Fibroblast of lung (primary cell): Measurements from ENCODE around the gene NR5A1. TPM values are rescaled to one million over a fixed set of nuclear protein-coding genes. Genes with fewer than 3 reads are reported as not detected.

Source experiments
- DNase-seq, 2 donors: peaks; one replicate each; pipeline versions ENCODE4 v3.0.0 to v3.0.0-alpha.2; 2010; ENCODE audit warnings: low read depth in 2 of 2
- H2AFZ ChIP-seq: 2 replicates; pipeline ENCODE4 v1.5.1; 2012; ENCODE audit warnings: low read length, control low read depth, inconsistent platforms
- H3K27ac ChIP-seq: 2 replicates; pipeline ENCODE4 v1.5.1; 2011; ENCODE audit warnings: low read length, control low read depth; ENCODE audit not compliant: insufficient read depth
- H3K27me3 ChIP-seq: 2 replicates; pipeline ENCODE4 v1.5.1; 2011; ENCODE audit warnings: mild to moderate bottlenecking, low read length; ENCODE audit not compliant: control insufficient read depth, insufficient read depth
- H3K36me3 ChIP-seq: 2 replicates; pipeline ENCODE4 v1.5.1; 2011; ENCODE audit warnings: low read length; ENCODE audit not compliant: control insufficient read depth, insufficient read depth
- H3K4me1 ChIP-seq: 2 replicates; pipeline ENCODE4 v1.5.1; 2011; ENCODE audit warnings: low read length; ENCODE audit not compliant: control insufficient read depth, insufficient read depth; ENCODE audit errors: extremely low read depth
- H3K4me2 ChIP-seq: 2 replicates; pipeline ENCODE4 v1.5.1; 2011; ENCODE audit warnings: low read length, control low read depth; ENCODE audit not compliant: insufficient read depth; ENCODE audit errors: extremely low read depth
- H3K4me3 ChIP-seq, 4 experiments: fragments of 200-600 bp in 1 of 4; sonication (generic) in 1 of 4; replicated peaks in 1 of 4; 2 replicates each; pipeline ENCODE4 v1.5.1; 2011 to 2016; ENCODE audit warnings: low read length in 4 of 4, low read depth in 3 of 4, mild to moderate bottlenecking in 3 of 4, control low read depth in 2 of 4, inconsistent platforms in 1 of 4, mixed read lengths in 1 of 4; ENCODE audit not compliant: insufficient read depth in 1 of 4; ENCODE audit errors: control extremely low read depth in 1 of 4
- H3K79me2 ChIP-seq: 2 replicates; pipeline ENCODE4 v1.5.1; 2012; ENCODE audit warnings: mild to moderate bottlenecking, low read length, inconsistent platforms; ENCODE audit not compliant: control insufficient read depth, insufficient read depth
- H3K9ac ChIP-seq: 2 replicates; pipeline ENCODE4 v1.5.1; 2011; ENCODE audit warnings: mild to moderate bottlenecking, low read length, control low read depth; ENCODE audit not compliant: insufficient read depth
- H3K9me3 ChIP-seq: 2 replicates; pipeline ENCODE4 v1.5.1; 2012; ENCODE audit warnings: low read depth, low read length; ENCODE audit not compliant: control insufficient read depth, insufficient read depth
- H4K20me1 ChIP-seq: 2 replicates; pipeline ENCODE4 v1.5.1; 2011; ENCODE audit warnings: low read length; ENCODE audit not compliant: control insufficient read depth, insufficient read depth; ENCODE audit errors: extremely low read depth
- CTCF ChIP-seq, 2 donors: IDR thresholded peaks in 1 of 2; conservative IDR thresholded peaks in 1 of 2; 1 replicate in 1 of 2; 2 replicates in 1 of 2; pipeline ENCODE4 v1.5.1; 2011 to 2012; ENCODE audit warnings: low read length in 2 of 2, control low read depth in 1 of 2, inconsistent platforms in 1 of 2, low read depth in 1 of 2, mild to moderate bottlenecking in 1 of 2
- EZH2 ChIP-seq: IDR thresholded peaks from 2 replicates; pipeline ENCODE4 v1.5.1; 2012; ENCODE audit warnings: low read length, control low read depth, mild to moderate bottlenecking; ENCODE audit errors: missing control alignments
- polyA plus RNA-seq, 2 donors: library from polyadenylated mRNA; depleted of rRNA in 1 of 2; stranded (reverse) in 1 of 2; unstranded in 1 of 2; fragments of >200 nt; gene quantifications; 2 replicates each; pipeline ENCODE4 v1.2.1, GENCODE V29; 2011 to 2012; ENCODE audit warnings: missing spikeins in 1 of 2
- total RNA-seq: library from RNA; depleted of rRNA; stranded (reverse); fragments of >200 nt; gene quantifications from 2 replicates; pipeline ENCODE4 v1.2.1, GENCODE V29; 2014

Gene NR5A1
- total and polyA plus RNA-seq, 2 donors (not counting 1 experiment from before 2014, with no cell fraction given): not detected

DNA sequence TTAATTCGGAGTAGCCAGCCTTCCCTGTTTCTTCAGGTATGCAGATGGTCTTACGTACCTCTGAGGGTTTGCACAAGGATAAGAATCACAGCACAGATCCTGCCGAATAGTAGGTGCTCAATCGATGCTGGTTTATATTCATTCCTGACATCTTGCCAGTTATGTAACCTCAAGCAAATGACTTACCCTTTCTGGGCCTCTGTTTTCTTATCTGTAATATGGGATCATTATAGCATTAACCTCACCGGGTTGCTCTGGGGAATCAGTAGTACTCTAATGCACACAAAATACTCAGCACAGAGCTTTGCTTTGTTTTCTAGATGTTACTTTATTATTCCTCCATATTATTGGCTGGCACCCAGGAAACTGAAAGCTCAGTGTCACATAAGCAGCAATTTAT, 7.7 kb upstream of the NR5A1 start:
- no peaks in the 10 kb centered on the region for H4K20me1 ChIP-seq
- no peak overlapping the region for H3K9ac ChIP-seq
- no peak for DNase-seq
- no peak overlapping the region for H3K27ac ChIP-seq
- H3K9me3 ChIP-seq: no peaks in the 10 kb centered on the region
- H3K4me3 ChIP-seq: no peak overlapping the region
- H3K36me3 ChIP-seq: no peaks in the 10 kb centered on the region
- no peaks in the 10 kb centered on the region for H3K79me2 ChIP-seq
- no peaks in the 10 kb centered on the region for H3K4me1 ChIP-seq
- H3K4me2 ChIP-seq: no peak overlapping the region
- H3K27me3 ChIP-seq: peaks cover 39% of the 10 kb centered on the region
- H2AFZ ChIP-seq: no peak overlapping the region
- TF ChIP-seq EZH2: no peak
- TF ChIP-seq CTCF (conservative IDR thresholded peaks at IDR 0.05 in 1 of 2, IDR thresholded peaks at IDR 0.05 in 1 of 2; ENCODE audit: low read depth in 1 of 2, low read length in 2 of 2): no peak

GRCh38 chr9:124514125-124514524, 6.9 kb upstream of the NR5A1 start:
- H3K79me2 ChIP-seq: no peaks in the 10 kb centered on the region
- DNase-seq: no peak
- H3K27me3 ChIP-seq: peaks cover 38% of the 10 kb centered on the region
- no peaks in the 10 kb centered on the region for H3K4me1 ChIP-seq
- H3K4me2 ChIP-seq: no peak overlapping the region
- no peak overlapping the region for H3K4me3 ChIP-seq
- H4K20me1 ChIP-seq: no peaks in the 10 kb centered on the region
- no peak overlapping the region for H2AFZ ChIP-seq
- H3K27ac ChIP-seq: no peak overlapping the region
- no peaks in the 10 kb centered on the region for H3K9me3 ChIP-seq
- TF ChIP-seq CTCF (conservative IDR thresholded peaks at IDR 0.05 in 1 of 2, IDR thresholded peaks at IDR 0.05 in 1 of 2; ENCODE audit: low read depth in 1 of 2, low read length in 2 of 2): no peak
- no peak for TF ChIP-seq EZH2
- H3K9ac ChIP-seq: no peak overlapping the region
- H3K36me3 ChIP-seq: no peaks in the 10 kb centered on the region

GRCh38 chr9:124513376-124513994, 6.3 kb upstream of the NR5A1 start:
- no peak overlapping the region for H3K27ac ChIP-seq
- TF ChIP-seq EZH2 (no peak), CTCF (conservative IDR thresholded peaks at IDR 0.05 in 1 of 2, IDR thresholded peaks at IDR 0.05 in 1 of 2; ENCODE audit: low read depth in 1 of 2, low read length in 2 of 2) (no peak)
- no peak overlapping the region for H2AFZ ChIP-seq
- H3K36me3 ChIP-seq: no peaks in the 10 kb centered on the region
- H3K9ac ChIP-seq: no peak overlapping the region
- H3K4me2 ChIP-seq: no peak overlapping the region
- H3K9me3 ChIP-seq: no peaks in the 10 kb centered on the region
- DNase-seq: no peak
- peaks cover 35% of the 10 kb centered on the region for H3K27me3 ChIP-seq
- no peak overlapping the region for H3K4me3 ChIP-seq
- H3K4me1 ChIP-seq: no peaks in the 10 kb centered on the region
- H3K79me2 ChIP-seq: no peaks in the 10 kb centered on the region
- no peaks in the 10 kb centered on the region for H4K20me1 ChIP-seq
